Dermis blood vessel endothelial cell (primary cell): ENCODE results near the gene EPAS1. TPM values are rescaled to one million over a fixed set of nuclear protein-coding genes. Genes with fewer than 3 reads are reported as not detected.

ENCODE experiments used
- DNase-seq: peaks from one replicate; pipeline ENCODE4 v3.0.0; 2010
- total RNA-seq: library from RNA; depleted of rRNA; stranded (reverse); fragments of >200 nt; gene quantifications from 2 replicates; pipeline ENCODE4 v1.2.3, GENCODE V29; 2014

EPAS1 gene
- total RNA-seq, 1 donor from 2014 or later: 283 TPM

DNA sequence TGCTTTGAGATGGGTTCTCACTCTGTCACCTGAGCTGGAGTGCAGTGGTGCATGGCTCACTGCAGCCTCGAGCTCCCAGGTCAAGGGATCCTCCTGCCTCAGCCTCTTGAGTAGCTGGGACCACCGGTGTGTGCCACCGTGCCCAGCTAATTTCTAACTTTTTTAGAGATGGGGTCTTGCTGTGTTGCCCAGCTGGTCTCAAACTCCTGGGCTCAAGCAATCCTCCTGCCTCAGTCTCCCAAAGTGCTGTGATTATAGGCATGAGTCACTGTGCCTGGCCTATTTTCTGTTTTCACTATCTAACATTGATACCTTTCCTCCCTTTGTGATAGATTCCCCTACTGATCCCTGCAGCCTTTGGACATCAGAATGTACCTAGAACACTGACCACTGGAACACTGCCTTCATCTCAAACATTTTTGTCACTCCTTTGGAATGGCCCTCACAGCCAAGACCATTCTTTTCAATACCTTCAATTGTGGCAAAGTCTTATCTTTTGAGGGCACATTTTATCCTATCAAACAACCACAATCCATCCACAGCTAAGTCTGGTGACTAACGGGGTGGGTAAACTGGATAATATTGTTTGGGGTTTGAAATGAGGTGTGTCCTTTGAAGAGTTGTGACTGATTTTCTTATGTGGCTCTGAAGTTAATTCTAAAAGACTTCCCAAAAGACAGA is 43.7 kb downstream of the EPAS1 start:
- DNase-seq: no peak

DNA sequence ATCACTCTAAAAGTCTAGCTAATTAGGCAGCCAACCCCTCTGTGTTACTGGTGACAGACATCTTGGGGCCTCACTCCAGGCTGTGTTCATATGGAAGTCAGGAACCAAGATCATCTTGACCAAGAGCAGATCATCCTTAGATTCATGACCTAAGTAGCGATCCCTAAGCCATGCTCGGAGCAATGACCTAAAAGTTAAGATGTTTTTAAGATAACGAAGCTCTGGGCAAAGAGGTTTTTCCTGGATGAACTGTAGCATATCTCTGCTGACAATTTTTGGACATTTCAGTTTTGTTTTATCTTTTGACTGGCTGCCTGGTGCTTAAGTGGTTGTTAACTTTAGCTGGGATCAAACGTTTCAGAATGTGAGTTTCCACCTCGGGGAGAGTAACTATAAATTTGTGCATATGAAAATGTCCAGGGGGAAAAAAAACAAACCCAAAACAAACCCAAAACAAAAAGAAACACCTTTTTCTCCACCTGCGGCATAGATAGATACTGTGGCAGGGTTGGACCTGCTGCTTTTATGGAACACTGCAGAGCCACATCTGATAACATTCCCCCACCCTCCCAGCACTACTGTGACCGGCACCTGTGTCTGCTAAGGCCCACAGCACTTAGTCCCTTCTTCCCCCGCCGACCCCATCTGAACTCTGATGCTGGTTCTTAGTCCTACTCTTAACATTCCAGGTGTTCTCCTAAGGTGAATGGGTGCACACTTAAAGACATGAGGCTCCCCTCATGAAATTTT is 45.5 kb downstream of the EPAS1 start:
- no peak for DNase-seq

GRCh38 chr2:46344706-46345105 is 47.5 kb downstream of the EPAS1 start:
- DNase-seq: no peak

DNA sequence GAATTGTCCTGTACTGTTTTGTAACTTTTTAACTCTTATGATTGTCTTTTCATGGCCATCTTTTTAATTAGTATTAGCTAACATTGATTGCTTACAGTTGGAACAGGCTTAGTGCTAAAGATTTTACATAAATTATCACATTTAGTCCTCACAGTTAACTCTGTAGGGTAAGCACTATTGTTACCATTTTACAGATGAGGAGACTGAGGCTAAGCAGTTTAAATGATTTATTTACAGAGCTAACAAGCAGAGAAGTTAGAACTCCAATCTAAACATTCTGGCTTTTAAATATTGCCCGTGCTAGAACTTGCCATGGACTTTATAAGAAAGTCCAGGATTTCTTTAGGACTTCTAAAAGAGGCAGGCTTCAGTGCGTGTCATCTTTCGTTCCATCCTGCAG is 48.6 kb downstream of the EPAS1 start:
- no peak for DNase-seq

GRCh38 chr2:46346719-46347118 is 49.5 kb downstream of the EPAS1 start:
- no peak for DNase-seq

GRCh38 chr2:46347648-46348280 is 50.6 kb downstream of the EPAS1 start:
- DNase-seq: peak; percentile 53

GRCh38 chr2:46349115-46349547 is 51.9 kb downstream of the EPAS1 start:
- DNase-seq: no peak

DNA sequence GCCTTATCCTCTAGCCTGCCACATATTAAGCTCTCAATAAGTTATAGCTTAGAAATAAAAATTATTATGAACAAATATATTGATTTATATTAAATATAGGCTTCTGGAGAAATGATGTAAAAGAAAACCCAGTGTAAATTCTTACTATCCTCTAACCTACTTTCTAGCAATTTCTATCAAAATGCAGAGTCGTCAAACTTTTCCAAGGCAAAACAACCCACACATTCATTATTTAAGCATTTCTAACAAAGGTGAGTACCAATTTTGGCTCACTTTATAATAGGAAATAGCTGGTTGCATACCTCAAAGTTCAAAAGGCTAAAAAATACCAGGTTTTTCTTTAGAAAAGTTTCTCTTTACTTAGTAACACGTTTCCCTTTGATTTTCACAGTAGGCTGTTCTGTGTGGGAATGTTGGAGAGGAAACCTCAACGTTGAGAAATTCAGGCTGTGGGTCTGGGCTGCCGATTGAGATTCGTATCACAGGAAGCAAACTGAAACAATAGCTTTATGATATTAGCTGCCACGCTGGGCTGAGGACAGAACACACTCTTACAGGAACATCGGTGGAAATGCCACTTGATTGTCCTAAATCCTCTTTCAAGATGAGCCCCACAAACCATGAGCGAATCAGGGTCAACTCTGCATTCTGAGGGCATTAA is 53.0 kb downstream of the EPAS1 start:
- DNase-seq: peak; percentile 95

- peak; percentile 62 for DNase-seq
These were observed 54.0 kb downstream of the EPAS1 start for GRCh38 chr2:46351098-46351749.

- DNase-seq: peak; percentile 96
These were observed 54.5 kb downstream of the EPAS1 start for GRCh38 chr2:46351750-46352138.

DNA sequence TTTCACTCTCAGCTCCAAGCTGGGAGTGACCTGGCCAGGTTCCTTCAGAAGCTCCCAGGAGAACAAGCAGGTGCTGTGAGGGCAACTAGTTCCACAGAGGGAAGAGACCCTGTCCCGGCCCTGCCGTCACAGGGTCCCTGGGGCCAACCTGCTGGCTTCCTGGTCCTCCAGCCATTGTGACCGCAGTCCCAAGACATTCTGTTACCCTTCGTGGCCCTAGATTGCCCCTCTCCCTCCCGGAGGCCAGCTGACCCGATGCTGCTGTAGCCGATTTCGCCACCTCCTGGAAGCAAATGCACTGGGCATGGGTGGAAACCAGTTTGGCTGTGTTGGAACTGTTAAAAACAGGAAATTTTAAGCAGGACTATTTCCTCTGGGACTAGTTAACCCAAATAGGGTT is 55.4 kb downstream of the EPAS1 start:
- peak; percentile 90 for DNase-seq

GRCh38 chr2:46353509-46353908 is 56.3 kb downstream of the EPAS1 start:
- DNase-seq: no peak

GRCh38 chr2:46355756-46356155 is 58.5 kb downstream of the EPAS1 start:
- DNase-seq: no peak

DNA sequence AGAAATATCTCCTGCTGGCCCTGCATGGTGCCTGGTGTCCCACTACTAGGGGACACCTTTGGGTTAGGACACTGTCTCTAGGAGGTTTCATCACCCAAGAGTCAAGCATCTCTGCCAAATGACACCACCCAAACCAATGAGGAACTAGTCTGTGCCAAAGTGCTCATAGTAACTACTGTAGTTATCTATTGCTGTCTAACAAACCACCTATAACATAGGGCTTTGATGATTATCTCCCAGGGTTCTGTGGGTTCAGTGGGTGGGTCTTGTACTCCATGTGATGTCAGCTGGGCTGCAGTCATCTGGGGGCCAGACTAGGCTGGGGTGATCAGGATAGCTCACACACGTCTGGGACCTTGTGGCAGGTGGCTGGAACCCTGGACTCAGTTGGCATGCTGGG is 59.8 kb downstream of the EPAS1 start:
- DNase-seq: no peak

- no peak for DNase-seq
These were observed 61.5 kb downstream of the EPAS1 start for GRCh38 chr2:46358713-46359112.

DNA sequence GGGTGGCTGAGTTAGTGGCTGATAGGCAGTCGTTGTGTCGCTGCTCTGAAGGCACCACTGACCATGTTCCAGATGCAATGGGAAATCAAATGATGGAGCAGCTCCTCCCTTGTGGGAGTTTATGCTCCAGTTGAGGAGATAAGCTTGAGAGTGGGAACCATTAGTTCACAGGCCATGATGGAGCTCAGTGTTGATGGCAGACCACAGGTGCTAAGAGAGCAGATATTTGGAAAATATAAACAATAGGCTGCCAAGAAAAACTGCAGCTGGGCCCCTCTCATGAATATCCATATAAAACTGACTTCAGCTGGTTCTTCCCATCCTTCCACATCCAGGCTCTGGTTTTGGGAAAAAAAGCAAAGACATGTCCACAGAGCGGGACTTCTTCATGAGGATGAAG is 63.1 kb downstream of the EPAS1 start:
- no peak for DNase-seq

GRCh38 chr2:46361920-46362666 is 64.9 kb downstream of the EPAS1 start:
- no peak for DNase-seq

DNA sequence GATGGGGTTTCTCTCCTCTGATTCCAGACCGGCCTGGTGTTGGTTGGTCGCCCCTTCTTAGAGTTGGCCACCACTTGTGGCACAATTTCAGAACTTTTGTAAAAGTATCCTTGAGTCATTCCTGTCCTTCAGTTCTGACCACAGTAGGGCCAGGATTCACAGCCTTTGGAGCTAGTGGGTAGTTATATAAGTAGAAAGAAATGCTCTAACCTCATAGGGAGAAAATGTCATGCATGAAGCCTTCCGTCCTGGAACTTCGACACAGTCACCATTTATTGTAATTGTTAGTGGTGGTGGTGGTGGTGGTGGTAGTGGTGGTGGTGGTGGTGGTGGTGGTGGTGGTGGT is 65.4 kb downstream of the EPAS1 start:
- DNase-seq: no peak

GRCh38 chr2:46363535-46364170 is 66.4 kb downstream of the EPAS1 start:
- DNase-seq: peak; percentile 74

DNA sequence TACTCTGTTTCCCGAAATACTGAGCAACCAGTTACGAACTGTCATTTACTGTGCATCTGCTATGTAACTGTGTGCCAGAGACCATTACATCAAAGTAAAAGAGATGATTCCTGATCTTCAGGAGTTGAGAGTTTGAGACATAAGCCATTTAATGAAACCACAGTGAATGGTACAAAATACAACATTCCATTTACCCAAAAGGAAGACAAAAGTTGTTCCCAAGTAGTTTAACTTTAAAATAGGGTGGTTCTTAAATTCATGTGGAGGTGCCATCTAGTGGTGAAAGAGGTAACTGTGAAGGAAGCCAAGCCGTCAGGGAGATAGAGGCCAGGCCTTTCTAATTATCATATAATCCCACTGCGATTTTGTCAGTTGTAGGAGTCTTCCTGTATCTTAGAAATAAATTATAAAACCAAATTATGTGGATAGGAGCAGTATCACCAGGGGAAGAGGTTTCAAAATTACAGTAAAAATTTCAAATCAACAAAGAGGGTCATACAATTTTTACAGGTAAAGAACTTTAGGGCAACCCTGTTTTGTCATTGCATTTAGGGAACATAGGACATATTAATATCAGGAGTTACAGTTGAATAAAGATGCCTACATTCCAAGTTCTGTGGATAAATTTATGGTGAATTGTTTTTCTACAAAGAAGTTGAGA is 67.7 kb downstream of the EPAS1 start:
- DNase-seq: peak; percentile 83
